A673 (cell line): ENCODE results near the gene SERPINF2. TPM values are rescaled to one million over a fixed set of nuclear protein-coding genes. Genes with fewer than 3 reads are reported as not detected.

Experiments
- BruUV-seq: library from RNA; stranded (reverse); fragments of 400-500 nt; replicated peaks from 2 replicates; lab custom pipeline; 2021; lab: Mats Ljungman, UMichigan
- CTCF ChIA-PET: fragments of 300-600 bp; sonication (Branson Sonifier 250); formaldehyde crosslinking; loops from one replicate; lab custom pipeline; 2022; ENCODE audit warnings: antibody characterized with exemption; lab: Charles Lee
- POLR2A ChIA-PET: fragments of 300-600 bp; sonication (Branson Sonifier 250); formaldehyde crosslinking; loops from one replicate; lab custom pipeline; 2022; ENCODE audit warnings: antibody characterized with exemption; ENCODE audit not compliant: low non-redundant PET; lab: Charles Lee
- DNase-seq: peaks from one replicate; pipeline ENCODE4 v3.0.0-alpha.2; 2015; ENCODE audit warnings: low spot score
- H3K27ac ChIP-seq: fragments of 200-600 bp; sonication (generic); 2 replicates; pipeline ENCODE4 v1.5.1; 2016; ENCODE audit warnings: mixed run types, low read depth, mild to moderate bottlenecking, mixed read lengths, antibody characterized with exemption, low read length; ENCODE audit not compliant: poor library complexity, severe bottlenecking
- H3K27me3 ChIP-seq: fragments of 200-600 bp; sonication (generic); replicated peaks from 2 replicates; pipeline ENCODE4 v1.6.1; 2017; ENCODE audit warnings: mixed run types, low read depth, mild to moderate bottlenecking, mixed read lengths, antibody characterized with exemption, low read length; ENCODE audit not compliant: insufficient read depth, poor library complexity
- H3K36me3 ChIP-seq: fragments of 200-600 bp; sonication (generic); 2 replicates; pipeline ENCODE4 v1.6.1; 2016; ENCODE audit warnings: mixed run types, mild to moderate bottlenecking, mixed read lengths, antibody characterized with exemption, low read length; ENCODE audit not compliant: insufficient read depth, poor library complexity, severe bottlenecking
- H3K4me1 ChIP-seq: fragments of 200-600 bp; sonication (generic); 2 replicates; pipeline ENCODE4 v1.6.1; 2017; ENCODE audit warnings: mixed run types, mild to moderate bottlenecking, mixed read lengths, antibody characterized with exemption, low read length; ENCODE audit not compliant: insufficient read depth, poor library complexity, severe bottlenecking
- H3K4me3 ChIP-seq: fragments of 200-600 bp; sonication (generic); 2 replicates; pipeline ENCODE4 v1.5.1; 2016; ENCODE audit warnings: low read depth, mixed run types, mild to moderate bottlenecking, mixed read lengths, low read length; ENCODE audit not compliant: poor library complexity, severe bottlenecking
- H3K9me3 ChIP-seq: fragments of 200-600 bp; sonication (generic); 2 replicates; pipeline ENCODE4 v1.6.1; 2016; ENCODE audit warnings: mixed run types, low read depth, mild to moderate bottlenecking, mixed read lengths, antibody characterized with exemption, low read length; ENCODE audit not compliant: poor library complexity, severe bottlenecking
- EZH2 ChIP-seq: fragments of 200-600 bp; sonication (generic); IDR thresholded peaks from 2 replicates; pipeline ENCODE4 v1.6.1; 2017; ENCODE audit warnings: borderline replicate concordance, low read depth, mild to moderate bottlenecking, mixed read lengths, antibody characterized with exemption, low read length; ENCODE audit not compliant: poor library complexity, severe bottlenecking
- intact Hi-C: fragments of 100-400 bp; cut with micrococcal nuclease; formaldehyde crosslinking; loops from one replicate; pipeline ENCODE4 v1.10.0; 2022; ENCODE audit not compliant: unreplicated experiment
- total RNA-seq: library from RNA; stranded (reverse); gene quantifications from 2 replicates; pipeline ENCODE4 v1.2.3, GENCODE V29; 2021
- TF ChIP-seq, protein P1 (sequence below): fragments of 300-800, 200-600 bp; sonication (generic); conservative IDR thresholded peaks from 2 replicates; pipeline ENCODE4 v1.5.1; 2017; ENCODE audit warnings: low read depth, mild to moderate bottlenecking, antibody characterized with exemption, low read length, moderate library complexity, mixed read lengths

The SERPINF2 gene
- total RNA-seq, 1 experiment from 2014 or later = 0.37 TPM

DNA sequence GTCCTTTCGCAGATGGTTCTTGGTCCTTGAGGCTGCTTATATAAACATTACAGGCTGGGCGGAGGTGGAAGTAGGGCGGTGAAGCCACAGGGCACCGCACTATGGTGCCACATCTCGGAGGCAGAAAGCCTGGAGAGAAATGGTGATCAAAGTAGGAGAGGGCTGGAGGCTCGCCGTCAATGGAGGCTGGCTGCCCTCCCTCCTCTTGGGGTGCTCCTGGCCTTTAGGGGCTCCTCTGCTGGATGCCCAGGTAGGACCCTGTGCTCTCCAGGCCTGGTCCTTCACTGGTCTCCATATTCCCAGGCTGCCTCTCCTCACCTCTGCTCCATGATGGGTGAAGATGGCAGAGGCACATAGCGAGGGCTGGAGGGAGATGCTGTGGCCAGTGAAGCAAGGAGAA, 30.4 kb upstream of the SERPINF2 start:
- H3K9me3 ChIP-seq = no peaks in the 10 kb centered on the region
- POLR2A ChIA-PET = no interaction called here
- H3K27me3 ChIP-seq = no peaks in the 10 kb centered on the region
- H3K36me3 ChIP-seq = peaks cover 6% of the 10 kb centered on the region
- H3K4me3 ChIP-seq = no peak overlapping the region
- peak overlapping the region; percentile 85 for H3K27ac ChIP-seq
- intact Hi-C loops = loop anchor here (10.0 kb wide), 1 partner anchor 153 kb away; no protein-coding TSS in a partner anchor
- no TSS peak for BruUV-seq
- CTCF ChIA-PET = interaction anchor here (0.6 kb wide), 1 partner anchor 102 kb away, joined by 3 read pairs; no protein-coding TSS in a partner anchor
- peaks cover 28% of the 10 kb centered on the region for H3K4me1 ChIP-seq
- TF ChIP-seq EZH2 = no peak
- TF ChIP-seq, protein P1, sequence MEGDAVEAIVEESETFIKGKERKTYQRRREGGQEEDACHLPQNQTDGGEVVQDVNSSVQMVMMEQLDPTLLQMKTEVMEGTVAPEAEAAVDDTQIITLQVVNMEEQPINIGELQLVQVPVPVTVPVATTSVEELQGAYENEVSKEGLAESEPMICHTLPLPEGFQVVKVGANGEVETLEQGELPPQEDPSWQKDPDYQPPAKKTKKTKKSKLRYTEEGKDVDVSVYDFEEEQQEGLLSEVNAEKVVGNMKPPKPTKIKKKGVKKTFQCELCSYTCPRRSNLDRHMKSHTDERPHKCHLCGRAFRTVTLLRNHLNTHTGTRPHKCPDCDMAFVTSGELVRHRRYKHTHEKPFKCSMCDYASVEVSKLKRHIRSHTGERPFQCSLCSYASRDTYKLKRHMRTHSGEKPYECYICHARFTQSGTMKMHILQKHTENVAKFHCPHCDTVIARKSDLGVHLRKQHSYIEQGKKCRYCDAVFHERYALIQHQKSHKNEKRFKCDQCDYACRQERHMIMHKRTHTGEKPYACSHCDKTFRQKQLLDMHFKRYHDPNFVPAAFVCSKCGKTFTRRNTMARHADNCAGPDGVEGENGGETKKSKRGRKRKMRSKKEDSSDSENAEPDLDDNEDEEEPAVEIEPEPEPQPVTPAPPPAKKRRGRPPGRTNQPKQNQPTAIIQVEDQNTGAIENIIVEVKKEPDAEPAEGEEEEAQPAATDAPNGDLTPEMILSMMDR = no peak
- DNase-seq = no peak

DNA sequence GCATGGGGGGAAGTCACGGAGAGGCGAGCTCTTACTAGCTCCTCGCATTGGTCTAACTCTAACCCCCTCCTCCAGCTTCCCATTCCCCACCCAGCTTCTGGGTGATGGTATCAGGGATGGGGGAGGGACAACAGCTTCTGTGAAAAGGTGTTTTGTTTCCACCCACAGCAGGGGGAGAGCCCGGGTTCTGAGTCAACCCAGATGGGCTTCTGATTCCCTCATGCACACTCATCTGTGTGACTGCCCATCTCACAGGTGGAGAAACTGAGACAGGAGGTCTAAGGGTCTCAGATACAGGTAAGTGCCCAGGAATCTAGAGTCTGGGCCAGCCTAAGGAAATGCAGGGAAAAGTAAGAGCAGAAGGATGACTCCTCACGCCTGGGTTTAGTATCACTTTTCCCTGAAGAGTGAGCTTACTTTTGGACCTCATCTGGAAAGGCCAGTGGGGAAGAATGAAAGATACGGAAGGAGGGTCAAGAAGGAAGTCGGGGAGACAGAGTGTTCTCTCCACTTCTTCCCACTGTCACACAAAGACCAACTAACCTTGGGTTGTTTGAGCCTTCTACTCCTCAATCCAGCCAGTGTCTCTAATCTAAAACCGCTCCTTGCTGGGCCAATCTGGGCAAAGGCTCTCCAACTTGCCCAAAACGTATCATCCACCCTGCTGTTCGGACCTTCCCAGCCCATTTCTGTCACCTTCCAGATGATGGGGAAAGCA, 29.4 kb upstream of the SERPINF2 start:
- ChIA-PET POLR2A (interaction anchor here (0.6 kb wide), 2 partner anchors 178 to 493 kb away, joined by 3 read pairs; no protein-coding TSS in a partner anchor), CTCF (interaction anchor here (0.6 to 1.9 kb wide), 6 partner anchors 70 to 531 kb away, joined by 3 to 8 read pairs (median 4); no protein-coding TSS in a partner anchor)
- TF ChIP-seq EZH2 = no peak
- TF ChIP-seq, protein P1 = no peak
- BruUV-seq = TSS peak; percentile 54
- peak overlapping the region; percentile 85 for H3K27ac ChIP-seq
- H3K4me3 ChIP-seq = peak overlapping the region; percentile 60
- intact Hi-C loops = loop anchor here (10.0 kb wide), 1 partner anchor 151 kb away; no protein-coding TSS in a partner anchor
- peaks cover 36% of the 10 kb centered on the region for H3K4me1 ChIP-seq
- no peak for DNase-seq
- no peaks in the 10 kb centered on the region for H3K9me3 ChIP-seq
- peaks cover 6% of the 10 kb centered on the region for H3K36me3 ChIP-seq
- no peaks in the 10 kb centered on the region for H3K27me3 ChIP-seq

DNA sequence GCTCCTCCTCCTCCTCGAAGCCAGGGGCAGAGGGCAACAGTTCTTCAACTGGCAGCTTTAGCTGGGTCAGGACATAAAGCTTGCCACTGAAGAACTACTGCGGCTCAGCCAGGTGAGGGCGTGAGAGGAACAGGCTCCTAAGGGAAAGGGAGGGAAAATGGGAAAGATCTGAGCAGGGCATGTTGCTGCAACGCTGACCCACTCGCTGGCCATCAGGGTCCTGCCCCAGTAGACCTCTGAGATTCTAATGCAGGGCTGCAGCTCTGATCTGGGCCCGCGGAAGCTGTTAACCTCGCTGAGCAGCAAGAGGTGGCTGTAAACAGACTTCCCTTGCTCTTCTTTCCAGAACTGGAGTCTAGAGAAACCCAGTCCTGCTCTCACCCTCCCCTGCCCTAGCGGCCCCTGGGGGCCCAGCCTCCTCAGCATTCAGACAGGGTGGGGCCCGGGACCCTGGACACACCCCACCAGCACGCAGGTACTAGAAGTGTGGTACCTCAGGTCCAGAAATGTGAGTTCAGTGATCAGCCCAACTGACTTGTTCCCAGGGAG, 28.7 kb upstream of the SERPINF2 start:
- ChIA-PET CTCF (interaction anchor here (0.5 to 1.9 kb wide), 8 partner anchors 70 to 531 kb away, joined by 3 to 8 read pairs (median 4); partner anchors contain the start of genes RPA1 and SMYD4), POLR2A (interaction anchor here (0.6 kb wide), 1 partner anchor 65 kb away, joined by 3 read pairs; no protein-coding TSS in a partner anchor)
- no peak for TF ChIP-seq EZH2
- TF ChIP-seq, protein P1 = peak; percentile 73
- no TSS peak for BruUV-seq
- DNase-seq = peak; percentile 71
- peak overlapping the region; percentile 85 for H3K27ac ChIP-seq
- H3K9me3 ChIP-seq = no peaks in the 10 kb centered on the region
- intact Hi-C loops = loop anchor here (10.0 kb wide), 1 partner anchor 151 kb away; no protein-coding TSS in a partner anchor
- peaks cover 6% of the 10 kb centered on the region for H3K36me3 ChIP-seq
- peak overlapping the region; percentile 60 for H3K4me3 ChIP-seq
- H3K27me3 ChIP-seq = no peaks in the 10 kb centered on the region
- H3K4me1 ChIP-seq = peaks cover 36% of the 10 kb centered on the region
